GM21576 (cell line): Measurements from ENCODE around the gene CIDEB.

Experiments
- ATAC-seq: cut with Tn5 transposase; IDR thresholded peaks from one replicate; pipeline ENCODE4 v1.9.1; 2021; ENCODE audit warnings: mild to moderate bottlenecking, moderate library complexity; ENCODE audit not compliant: unreplicated experiment

Gene CIDEB

GRCh38 chr14:24291446-24292117 lies 16.2 kb downstream of the CIDEB start:
- ATAC-seq: no peak

- ATAC-seq: no peak
Measured at GRCh38 chr14:24290746-24291145, 17.0 kb downstream of the CIDEB start.

DNA sequence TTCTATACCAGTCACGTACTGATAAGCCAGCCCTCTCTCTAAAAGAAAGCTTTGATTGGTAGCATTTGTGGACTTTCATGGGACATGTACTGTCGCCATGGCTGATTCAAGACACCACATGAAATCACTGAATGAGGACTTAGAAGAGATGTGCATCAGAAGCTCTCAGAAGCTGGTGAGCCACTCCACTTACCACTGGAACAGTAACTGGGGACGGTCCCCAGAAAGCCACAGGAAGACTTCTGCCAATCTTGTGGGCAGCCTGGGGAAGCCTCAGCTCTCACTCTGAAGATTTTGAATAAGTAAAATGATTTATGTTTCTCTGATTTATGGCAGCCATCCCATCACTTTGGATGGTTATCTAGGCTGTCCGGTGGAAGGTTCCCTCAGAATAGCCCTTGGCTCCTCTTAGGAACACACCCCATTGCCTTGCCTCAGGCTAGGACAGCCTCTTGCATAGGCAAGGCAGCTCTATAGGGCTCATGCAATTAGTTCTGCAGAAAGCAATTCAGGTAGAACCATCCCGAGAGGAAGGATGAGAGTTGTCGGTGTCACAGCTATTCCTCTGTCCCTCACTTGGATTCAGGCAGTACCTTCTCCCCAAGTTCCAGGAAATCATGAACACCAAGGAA lies 18.0 kb downstream of the CIDEB start:
- peak; percentile 79 for ATAC-seq

DNA sequence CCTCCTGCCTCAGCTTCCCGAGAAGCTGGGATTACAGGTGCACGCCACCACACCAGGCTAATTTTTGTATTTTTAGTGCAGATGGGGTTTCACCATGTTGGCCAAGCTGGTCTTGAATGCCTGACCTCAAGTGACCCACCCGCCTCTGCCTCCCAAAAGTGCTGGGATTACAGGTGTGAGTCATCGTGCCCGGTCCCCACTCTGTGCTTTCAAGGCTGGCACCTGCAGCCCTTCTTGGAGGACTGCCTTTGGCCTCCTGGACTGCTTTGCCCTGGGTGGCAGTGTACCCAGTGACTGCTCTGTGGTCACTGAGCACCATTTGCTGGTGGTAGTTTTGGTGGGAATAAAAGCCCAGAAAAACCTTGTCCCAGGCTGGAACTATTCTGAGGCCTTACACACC lies 20.8 kb downstream of the CIDEB start:
- no peak for ATAC-seq

DNA sequence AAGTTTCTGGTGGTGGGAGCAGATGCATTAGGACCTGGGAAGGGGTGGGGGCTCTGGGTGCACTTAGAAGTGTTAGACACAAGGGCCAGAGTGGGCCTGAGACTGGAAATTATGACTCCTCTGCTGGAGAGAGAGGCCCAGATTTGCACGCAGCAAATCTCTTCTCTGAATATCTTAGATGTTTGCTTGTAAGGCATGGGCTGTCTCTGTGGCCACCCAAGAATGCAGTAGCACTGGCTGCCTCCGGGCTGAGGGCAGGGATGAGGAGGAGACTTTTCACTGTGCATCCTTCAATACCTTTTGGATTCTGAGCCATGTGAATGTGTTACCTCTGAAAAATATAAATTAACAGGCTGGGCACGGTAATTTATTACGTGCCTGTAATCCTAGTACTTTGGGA lies 22.4 kb downstream of the CIDEB start:
- ATAC-seq: no peak

GRCh38 chr14:24284501-24285035 lies 23.2 kb downstream of the CIDEB start:
- no peak for ATAC-seq

GRCh38 chr14:24283796-24284460 lies 23.8 kb downstream of the CIDEB start:
- no peak for ATAC-seq

GRCh38 chr14:24282736-24283135 lies 25.0 kb downstream of the CIDEB start:
- no peak for ATAC-seq

GRCh38 chr14:24281636-24282035 lies 26.1 kb downstream of the CIDEB start:
- ATAC-seq: no peak

- no peak for ATAC-seq
Measured at GRCh38 chr14:24280797-24281460, 26.8 kb downstream of the CIDEB start.

DNA sequence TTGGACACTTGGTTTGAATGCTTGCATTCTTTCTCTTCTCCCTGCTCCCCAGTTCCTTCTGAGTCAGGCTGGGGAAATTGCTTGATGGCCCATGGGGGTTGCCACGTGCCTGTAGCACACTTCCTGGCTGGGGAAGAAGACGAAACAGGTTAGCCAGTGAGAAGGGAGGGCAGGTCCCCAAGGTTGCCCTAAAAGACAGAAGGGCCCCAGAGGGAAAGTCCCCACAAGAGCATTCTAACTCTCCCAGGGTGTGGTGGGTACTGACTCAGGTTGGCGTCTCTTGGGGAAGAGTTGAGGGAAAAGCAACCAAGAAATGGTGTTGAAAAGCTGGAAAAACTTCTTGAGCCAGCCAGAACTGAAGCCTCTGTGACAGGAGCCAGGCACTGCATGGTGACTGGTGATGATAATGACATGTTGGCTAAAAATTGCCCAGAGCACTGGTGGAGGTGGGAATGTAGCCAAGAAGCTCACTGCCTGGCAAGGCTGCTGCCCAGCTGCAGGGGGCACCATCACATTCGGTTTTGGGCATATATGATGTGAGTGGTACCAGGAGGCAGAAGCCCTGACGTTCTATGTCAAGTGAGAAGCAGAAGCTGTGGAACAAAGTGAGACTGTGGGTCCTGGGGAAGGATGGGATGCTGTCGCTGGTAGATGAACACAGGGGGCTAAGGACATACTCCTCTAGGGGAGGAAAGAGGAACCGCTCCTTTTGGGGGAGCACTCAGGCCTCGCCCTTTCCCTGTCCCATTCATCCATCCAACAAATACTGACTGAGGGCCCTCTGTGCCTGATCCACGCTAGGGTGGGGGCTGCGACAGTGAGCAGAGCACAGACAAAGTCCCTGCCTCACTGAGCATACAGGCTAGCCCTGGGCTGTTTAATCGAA lies 28.2 kb downstream of the CIDEB start:
- peak; percentile 66 for ATAC-seq

DNA sequence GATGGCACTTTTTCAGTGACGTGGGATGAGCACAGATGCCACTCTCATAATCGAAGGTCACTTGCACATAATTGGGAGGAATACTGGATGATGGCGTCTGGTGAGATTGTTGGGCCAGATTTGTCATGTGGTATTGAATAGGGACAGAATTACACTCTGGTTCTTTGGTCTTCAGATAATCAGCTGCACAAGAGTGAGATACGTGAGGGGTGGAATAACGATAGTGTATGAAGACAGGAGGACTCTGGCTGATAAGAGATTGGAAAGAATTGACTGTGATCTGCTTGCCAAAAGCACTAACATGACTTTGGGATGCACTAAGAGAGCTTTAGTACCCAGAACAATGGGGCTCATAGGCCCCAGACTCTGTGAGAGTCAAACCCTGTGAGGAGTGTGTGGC lies 29.4 kb downstream of the CIDEB start:
- no peak for ATAC-seq

GRCh38 chr14:24277606-24278321 lies 30.0 kb downstream of the CIDEB start:
- no peak for ATAC-seq

DNA sequence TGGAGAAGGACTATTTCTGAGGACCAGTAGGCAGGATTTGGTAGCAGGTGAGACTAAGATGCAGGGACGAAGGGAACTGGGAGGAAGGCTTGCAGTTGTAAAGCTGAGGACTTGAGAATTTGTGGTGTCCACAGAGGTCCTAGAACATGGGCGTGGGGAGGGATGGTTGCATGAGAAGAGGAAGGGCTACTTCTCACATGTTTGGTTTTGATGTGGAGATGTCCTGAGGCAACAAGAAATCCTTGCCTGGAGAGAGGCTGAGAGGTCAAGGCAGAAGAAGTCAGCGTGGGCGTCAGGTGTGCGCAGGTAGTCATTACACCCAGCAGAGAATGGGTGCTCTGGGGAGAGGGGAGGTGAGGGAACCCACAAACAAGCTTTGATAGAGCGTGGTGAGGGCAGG lies 30.7 kb downstream of the CIDEB start:
- no peak for ATAC-seq

DNA sequence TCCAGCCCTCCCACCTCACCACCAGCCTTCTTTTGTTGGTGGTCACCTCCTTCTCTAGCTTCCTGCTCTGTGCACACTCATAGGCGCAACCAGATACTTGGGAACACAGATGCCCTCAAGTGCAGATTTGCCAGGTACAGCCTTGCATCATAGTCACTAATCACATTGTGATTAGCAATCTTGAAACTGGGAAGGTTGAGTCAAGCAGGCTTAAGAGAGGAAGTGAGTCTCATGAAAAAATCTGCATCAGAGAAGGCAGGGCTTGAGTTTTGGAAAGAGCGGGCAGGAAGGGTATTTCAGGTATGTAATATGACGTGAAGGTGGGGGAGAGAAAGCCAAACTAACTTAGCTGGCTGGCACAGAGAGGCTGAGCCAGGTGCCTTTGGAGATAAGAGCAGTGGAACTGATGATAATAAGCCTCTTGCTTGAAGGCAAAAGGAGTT lies 33.7 kb downstream of the CIDEB start:
- peak; percentile 44 for ATAC-seq

- no peak for ATAC-seq
Measured at GRCh38 chr14:24273422-24273998, 34.3 kb downstream of the CIDEB start.

GRCh38 chr14:24272467-24272866 lies 35.3 kb downstream of the CIDEB start:
- ATAC-seq: no peak

DNA sequence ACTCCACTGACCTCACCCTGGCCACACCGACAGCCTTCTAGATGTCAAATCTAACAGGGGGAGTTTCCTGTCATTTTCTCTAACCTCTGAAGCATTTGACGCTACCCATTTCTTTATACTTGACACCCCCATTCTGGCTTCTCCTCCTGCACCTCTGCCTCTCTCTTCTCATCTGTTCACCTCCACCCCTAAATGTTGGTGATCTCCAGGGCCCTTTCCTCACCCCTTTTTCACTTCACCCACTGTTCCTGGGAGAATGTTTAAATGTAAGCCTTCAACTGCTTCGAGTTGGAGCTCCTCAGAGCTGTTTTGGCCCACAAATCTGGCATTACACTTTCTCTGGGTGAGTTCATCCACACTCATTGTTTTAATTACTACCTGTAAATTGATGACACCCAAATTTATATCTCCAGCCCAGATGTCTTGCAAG lies 35.9 kb downstream of the CIDEB start:
- ATAC-seq: no peak

- peak; percentile 78 for ATAC-seq
Measured at GRCh38 chr14:24271134-24271833, 36.5 kb downstream of the CIDEB start, which contains the start of gene RABGGTA. Gene RABGGTA, minus strand, starts transcription at chr14:24271597. Its CDS starts 482 bp downstream, at chr14:24271115.
